COR-L47 (cell line): ENCODE data around the gene NUTM2D.
"Not testable (repeated sequence)": the region's sequence is repeated elsewhere in the genome, so short reads cannot be mapped to it uniquely, and the experiment has no call there.

Experiments used
- DNase-seq: peaks from one replicate; lab custom pipeline; 2025; lab: John Stamatoyannopoulos, UW

The NUTM2D gene

GRCh38 chr10:87357444-87357843 lies at the start of gene NUTM2D:
Gene NUTM2D (plus strand): TSS chr10:87357744. CDS start chr10:87358266, 522 bp downstream.
- not testable (repeated sequence) for DNase-seq

GRCh38 chr10:87308702-87309101 lies 48.8 kb upstream of the NUTM2D start:
- not testable (repeated sequence) for DNase-seq

- not testable (repeated sequence) for DNase-seq
These were observed 47.9 kb upstream of the NUTM2D start for GRCh38 chr10:87309657-87310056.

GRCh38 chr10:87311521-87311920 lies 46.0 kb upstream of the NUTM2D start:
- not testable (repeated sequence) for DNase-seq

GRCh38 chr10:87313649-87314359 lies 43.7 kb upstream of the NUTM2D start:
- not testable (repeated sequence) for DNase-seq

- DNase-seq: not testable (repeated sequence)
These were observed 43.1 kb upstream of the NUTM2D start for GRCh38 chr10:87314360-87314973.

- DNase-seq: not testable (repeated sequence)
These were observed 36.0 kb upstream of the NUTM2D start for GRCh38 chr10:87321505-87321904.

- not testable (repeated sequence) for DNase-seq
These were observed 33.0 kb upstream of the NUTM2D start for GRCh38 chr10:87324559-87324958.

- not testable (repeated sequence) for DNase-seq
These were observed 29.6 kb upstream of the NUTM2D start for GRCh38 chr10:87327958-87328357.

GRCh38 chr10:87329131-87329530 lies 28.4 kb upstream of the NUTM2D start:
- DNase-seq: not testable (repeated sequence)

- DNase-seq: not testable (repeated sequence)
These were observed 24.9 kb upstream of the NUTM2D start for GRCh38 chr10:87332687-87333086.

- not testable (repeated sequence) for DNase-seq
These were observed 17.1 kb upstream of the NUTM2D start for GRCh38 chr10:87340411-87340810.

GRCh38 chr10:87341546-87342142 lies 15.9 kb upstream of the NUTM2D start:
- DNase-seq: not testable (repeated sequence)

- peak; percentile 27 for DNase-seq
These were observed 15.3 kb upstream of the NUTM2D start for GRCh38 chr10:87342249-87342710.

GRCh38 chr10:87342711-87343258 lies 14.8 kb upstream of the NUTM2D start:
- DNase-seq: peak; percentile 35

GRCh38 chr10:87345743-87346142 lies 11.8 kb upstream of the NUTM2D start:
- DNase-seq: not testable (repeated sequence)

- DNase-seq: not testable (repeated sequence)
These were observed 7.4 kb upstream of the NUTM2D start for GRCh38 chr10:87350161-87350560.

GRCh38 chr10:87352825-87353224 lies 4.7 kb upstream of the NUTM2D start:
- DNase-seq: not testable (repeated sequence)

GRCh38 chr10:87355110-87355509 lies 2.4 kb upstream of the NUTM2D start:
- not testable (repeated sequence) for DNase-seq

GRCh38 chr10:87358159-87358558 lies 615 bp downstream of the NUTM2D start:
- DNase-seq: not testable (repeated sequence)

- DNase-seq: not testable (repeated sequence)
These were observed 12.1 kb downstream of the NUTM2D start for GRCh38 chr10:87369514-87370112.

- not testable (repeated sequence) for DNase-seq
These were observed 16.5 kb downstream of the NUTM2D start for GRCh38 chr10:87374091-87374490.
